ENCODE measurements around the gene DYNC1LI1.

DNA sequence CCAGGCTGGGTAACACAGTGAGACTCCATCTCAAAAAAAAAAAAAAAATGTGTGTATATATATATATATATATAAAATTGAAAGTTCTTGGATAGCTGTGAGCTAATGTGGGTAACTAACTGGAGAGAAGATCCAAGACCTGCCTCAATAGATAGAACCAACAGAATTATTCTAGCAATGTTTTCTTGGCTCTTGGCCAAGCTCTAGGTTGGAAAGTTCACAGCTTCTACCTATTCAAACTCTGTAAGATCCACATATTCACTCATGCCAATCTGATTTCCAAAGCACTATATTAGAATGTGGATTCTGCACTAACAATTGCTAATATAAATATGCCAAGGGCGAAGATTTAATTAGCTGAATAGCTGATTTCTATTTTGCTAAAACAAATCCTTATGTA lies 38.2 kb downstream of the DYNC1LI1 start:
- TF ChIP-seq CTCF (IDR thresholded peaks at IDR 0.05; ENCODE audit: poor library complexity) (no peak), EZH2 (IDR thresholded peaks at IDR 0.05; ENCODE audit: borderline replicate concordance) (no peak)

All from hepatocyte (in vitro differentiated cells).